Caki2 (cell line): ENCODE results near the gene LY6G6D. TPM values are rescaled to one million over a fixed set of nuclear protein-coding genes. Genes with fewer than 3 reads are reported as not detected.
A peak's percentile ranks its signal among the peaks of the same experiment; 100 is the strongest.

Experiments
- DNase-seq: peaks from one replicate; pipeline ENCODE4 v3.0.0-alpha.2; 2015; ENCODE audit warnings: low read depth
- in situ Hi-C: cut with HindIII; loops from 2 replicates; pipeline ENCODE4 v1.10.0; 2016; ENCODE audit warnings: low sequenced_read_pairs, low pct_unique_long_range_greater_than_20kb, mixed read lengths
- total RNA-seq: library from RNA; depleted of rRNA; stranded (reverse); fragments of >200 nt; shearing (Covaris generic); gene quantifications from 2 replicates; pipeline ENCODE4 v1.2.3, GENCODE V29; 2014; ENCODE audit warnings: low replicate concordance

The LY6G6D gene
- total RNA-seq, 1 experiment from 2014 or later, result not detected

GRCh38 chr6:31741815-31742214, 26.7 kb downstream of the LY6G6D start:
- no peak for DNase-seq
- in situ Hi-C loops, result no loop called here

GRCh38 chr6:31742894-31743293, 27.7 kb downstream of the LY6G6D start:
- no peak for DNase-seq
- in situ Hi-C loops, result no loop called here

DNA sequence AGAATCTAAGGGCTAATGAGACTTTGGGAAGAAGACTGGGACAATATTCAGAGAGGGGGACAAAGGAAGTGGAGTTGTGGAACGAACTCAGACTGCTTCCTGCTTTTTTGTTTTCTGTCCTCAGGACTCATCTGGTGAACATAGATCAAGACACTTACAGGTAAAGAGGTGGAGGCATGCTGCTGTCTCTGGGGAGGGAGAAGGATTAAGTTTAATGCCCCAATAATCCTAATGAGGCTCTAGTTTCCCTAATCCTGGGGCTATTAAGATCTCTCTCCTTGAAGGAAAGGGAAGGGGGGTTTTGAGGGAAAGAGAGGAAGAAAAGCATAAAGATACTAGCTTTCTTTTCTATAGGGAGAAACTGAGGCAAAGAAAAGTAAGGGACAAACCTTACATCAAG, 29.3 kb downstream of the LY6G6D start:
- no peak for DNase-seq
- in situ Hi-C loops, result no loop called here

GRCh38 chr6:31749301-31750036, 34.3 kb downstream of the LY6G6D start:
- in situ Hi-C loops, result no loop called here
- DNase-seq, result no peak

- DNase-seq, result no peak
- in situ Hi-C loops, result no loop called here
These were observed 35.4 kb downstream of the LY6G6D start for GRCh38 chr6:31750411-31751022.

DNA sequence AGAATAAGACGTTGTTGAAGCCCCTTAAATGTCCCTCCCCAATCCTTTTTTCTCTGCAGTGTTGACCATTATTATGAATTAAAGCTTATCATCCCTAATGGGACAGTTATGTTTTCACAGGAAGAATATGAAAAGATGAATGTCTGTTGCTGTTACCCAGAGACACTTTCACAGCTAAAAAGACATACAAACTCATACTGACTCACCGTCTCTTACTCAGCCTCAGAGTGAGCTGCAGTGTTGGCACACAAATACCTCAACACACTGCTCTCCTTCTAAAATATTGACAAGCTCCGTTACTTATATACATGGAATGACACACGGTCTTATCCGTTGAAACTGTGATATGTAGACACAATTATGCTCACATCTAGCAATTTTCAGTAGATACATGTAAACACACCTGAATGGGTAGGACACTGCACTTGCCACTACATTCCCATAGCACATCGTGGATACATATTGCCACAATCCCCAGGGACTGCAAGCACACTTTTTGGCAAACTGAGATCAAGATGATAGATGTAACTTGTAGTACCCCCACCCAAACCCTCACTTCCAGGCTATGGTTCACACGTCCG, 37.7 kb downstream of the LY6G6D start:
- DNase-seq, result no peak
- in situ Hi-C loops, result no loop called here

DNA sequence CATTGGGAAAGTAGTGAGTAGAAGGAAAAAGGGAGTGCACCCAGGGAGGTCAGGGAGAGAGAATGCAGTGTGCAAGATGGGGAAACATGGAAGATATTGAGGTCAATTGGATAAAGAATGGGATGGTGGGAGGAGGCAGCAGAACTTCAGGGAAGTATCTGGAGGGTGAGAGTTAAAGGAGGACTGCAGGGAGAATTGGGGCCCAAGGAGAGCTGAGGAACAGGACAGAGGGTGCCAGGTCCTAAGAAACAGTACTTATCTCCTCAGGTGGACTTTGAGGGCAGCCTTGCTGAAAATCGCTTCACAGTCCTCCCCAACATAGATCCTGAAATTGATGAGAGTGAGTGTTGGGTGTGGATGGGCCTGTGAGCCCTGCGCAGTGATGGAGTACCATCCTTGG, 43.1 kb downstream of the LY6G6D start:
- in situ Hi-C loops, result no loop called here
- DNase-seq, result no peak

- no peak for DNase-seq
- in situ Hi-C loops, result no loop called here
These were observed 45.6 kb downstream of the LY6G6D start for GRCh38 chr6:31760790-31761189.

DNA sequence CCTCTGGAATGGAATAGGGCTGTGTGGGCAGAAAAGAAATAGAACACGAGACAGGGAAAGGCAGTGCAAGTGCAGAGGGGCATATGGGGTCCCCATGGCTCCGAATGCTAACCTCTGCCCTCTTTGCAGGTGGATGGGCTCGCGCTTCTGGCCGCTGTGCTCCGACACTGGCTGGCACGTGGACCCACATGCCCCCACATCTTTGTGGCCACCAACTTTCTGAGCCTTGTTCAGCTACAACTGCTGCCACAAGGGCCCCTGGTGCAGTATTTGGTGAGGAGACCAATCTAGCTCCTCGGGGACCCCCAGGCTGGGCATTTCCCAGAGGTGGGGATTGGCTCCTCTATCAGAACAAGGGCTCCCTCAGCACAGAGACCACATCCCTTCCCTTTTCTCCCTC, 46.2 kb downstream of the LY6G6D start:
- DNase-seq, result no peak
- in situ Hi-C loops, result no loop called here

GRCh38 chr6:31762356-31762755, 47.2 kb downstream of the LY6G6D start, which contains the start of gene SAPCD1:
TSS of gene SAPCD1 (plus strand) at chr6:31762656. CDS start at chr6:31763055, 399 bp downstream.
- in situ Hi-C loops, result no loop called here
- no peak for DNase-seq

DNA sequence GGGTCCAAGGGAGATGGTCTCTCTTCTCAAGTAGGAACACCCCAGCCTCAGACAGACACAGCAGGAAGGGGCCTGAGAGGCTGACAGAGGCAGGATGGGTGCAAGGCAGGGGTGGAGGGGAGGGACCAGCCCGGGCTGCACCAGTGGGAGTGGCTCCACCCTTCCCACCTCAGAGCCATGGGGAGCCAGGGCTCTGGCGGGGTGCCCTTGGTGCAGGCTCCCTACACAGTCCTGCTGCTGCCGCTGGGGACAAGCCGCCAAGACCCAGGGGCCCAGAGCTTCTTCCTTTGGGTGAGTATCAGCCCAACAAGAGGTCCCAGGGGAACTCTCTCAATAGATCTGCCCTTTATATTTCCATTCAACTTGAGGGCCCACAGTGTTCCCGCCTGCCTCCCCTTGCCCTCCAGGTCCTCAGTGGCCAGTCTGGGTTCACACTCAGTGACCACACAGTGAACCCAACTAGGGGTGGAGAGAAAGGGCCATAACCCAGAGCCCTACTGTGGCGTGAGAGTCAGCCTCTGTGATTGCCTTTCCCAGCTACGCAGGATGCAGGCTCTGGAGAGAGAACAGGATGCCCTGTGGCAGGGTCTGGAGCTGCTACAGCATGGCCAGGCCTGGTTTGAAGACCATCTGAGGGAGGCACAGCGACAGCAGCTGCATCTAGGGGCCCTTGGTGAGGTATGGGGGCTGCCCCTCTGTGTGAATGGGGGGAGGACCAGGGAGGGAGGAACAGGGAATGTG, 47.9 kb downstream of the LY6G6D start:
- in situ Hi-C loops, result no loop called here

DNA sequence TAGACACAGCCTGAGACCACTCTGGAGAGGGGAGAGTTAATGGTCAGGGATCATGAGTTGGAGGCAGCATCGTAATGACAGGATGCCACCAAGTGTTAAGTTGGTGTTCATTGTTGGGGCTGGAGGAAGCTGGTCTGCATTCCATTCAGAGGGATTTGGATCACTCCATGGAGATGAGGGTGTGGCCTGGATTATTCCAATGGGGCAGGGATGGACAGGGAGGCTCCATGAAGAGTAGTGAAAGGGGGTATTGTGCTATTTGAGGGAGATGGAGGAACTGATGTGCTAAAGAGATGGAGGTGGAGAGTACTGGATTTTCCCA, 48.4 kb downstream of the LY6G6D start:
- DNase-seq, result peak; percentile 69

More for the DNA sequence above, 47.9 kb downstream of the LY6G6D start:
- no peak for DNase-seq

GRCh38 chr6:31764198-31764597, 49.0 kb downstream of the LY6G6D start:
- no peak for DNase-seq
- in situ Hi-C loops, result no loop called here

More for the DNA sequence above, 48.4 kb downstream of the LY6G6D start:
- in situ Hi-C loops, result no loop called here

DNA sequence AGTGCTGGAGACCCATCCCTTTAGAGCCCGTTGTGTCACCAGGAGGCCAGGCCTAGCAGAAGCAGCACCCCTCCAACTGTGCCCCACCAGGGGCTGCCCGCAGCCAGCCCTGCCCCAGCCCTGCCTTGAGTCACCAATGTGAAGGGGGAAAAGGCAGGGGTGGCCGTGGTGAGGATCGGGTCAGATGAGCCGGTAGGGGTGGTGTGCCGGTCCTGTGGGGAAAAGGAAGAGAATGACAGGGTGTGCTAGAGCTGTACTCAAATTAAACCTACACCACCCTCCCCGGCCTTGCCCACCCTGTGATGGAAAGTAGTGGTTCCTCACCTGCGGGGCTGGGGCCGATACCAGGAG, 50.4 kb downstream of the LY6G6D start:
- no peak for DNase-seq
- in situ Hi-C loops, result no loop called here

- in situ Hi-C loops, result no loop called here
- DNase-seq, result no peak
These were observed 51.0 kb downstream of the LY6G6D start for GRCh38 chr6:31765910-31766794.

DNA sequence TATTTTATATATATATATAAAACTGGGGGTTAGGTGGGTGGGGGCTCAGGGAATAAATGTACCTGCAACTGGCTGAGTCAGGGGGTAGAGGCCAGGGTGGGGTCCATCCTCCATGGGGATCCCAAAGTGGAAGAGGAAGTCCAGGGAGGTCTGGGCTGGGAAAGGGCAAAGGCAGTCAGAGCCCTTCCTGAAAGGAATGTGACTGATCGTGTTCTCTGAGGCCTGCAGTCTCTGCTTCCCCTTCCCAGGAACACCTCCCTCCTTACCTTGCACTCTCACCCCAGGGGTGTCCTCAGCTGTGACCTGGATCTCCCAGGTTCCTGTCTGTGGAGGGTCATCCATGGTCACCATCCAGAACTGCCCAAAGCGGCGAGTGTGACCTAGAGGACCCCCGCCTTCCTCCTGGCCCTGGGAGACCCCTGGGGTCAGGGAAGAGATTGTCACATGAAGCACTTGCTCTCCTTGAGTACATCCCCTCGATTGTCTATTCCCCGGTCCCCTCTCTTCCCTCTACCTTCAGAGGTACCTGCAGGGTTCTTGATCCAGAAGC, 52.0 kb downstream of the LY6G6D start:
- in situ Hi-C loops, result no loop called here
- no peak for DNase-seq
